RWPE1 (cell line): Measurements from ENCODE around the gene B3GLCT.

Experiments used
- CTCF ChIA-PET: fragments of 350-600 bp; sonication (Branson Sonifier 250); formaldehyde crosslinking; extraction: SDS; loops from one replicate; lab custom pipeline; 2021; lab: Yijun Ruan, JAX
- POLR2A ChIA-PET: fragments of 400-600 bp; formaldehyde crosslinking; extraction: SDS; loops from one replicate; lab custom pipeline; 2020; ENCODE audit warnings: antibody characterized with exemption; ENCODE audit not compliant: low non-redundant PET; lab: Yijun Ruan, JAX
- DNase-seq: peaks from one replicate; pipeline ENCODE4 v3.0.0; 2012; ENCODE audit warnings: low spot score
- H3K27ac ChIP-seq: fragments of 450-650 bp; 2 replicates; pipeline ENCODE4 v1.5.1; 2017
- CTCF ChIP-seq: fragments of 450-650 bp; conservative IDR thresholded peaks from 2 replicates; pipeline ENCODE4 v1.5.1; 2017; ENCODE audit warnings: low read depth, mild to moderate bottlenecking

The B3GLCT gene

GRCh38 chr13:31225998-31226675, 26.4 kb downstream of the B3GLCT start:
- ChIA-PET CTCF (no interaction called here), POLR2A (no interaction called here)
- no peak for TF ChIP-seq CTCF
- H3K27ac ChIP-seq = no peak overlapping the region
- DNase-seq = no peak

DNA sequence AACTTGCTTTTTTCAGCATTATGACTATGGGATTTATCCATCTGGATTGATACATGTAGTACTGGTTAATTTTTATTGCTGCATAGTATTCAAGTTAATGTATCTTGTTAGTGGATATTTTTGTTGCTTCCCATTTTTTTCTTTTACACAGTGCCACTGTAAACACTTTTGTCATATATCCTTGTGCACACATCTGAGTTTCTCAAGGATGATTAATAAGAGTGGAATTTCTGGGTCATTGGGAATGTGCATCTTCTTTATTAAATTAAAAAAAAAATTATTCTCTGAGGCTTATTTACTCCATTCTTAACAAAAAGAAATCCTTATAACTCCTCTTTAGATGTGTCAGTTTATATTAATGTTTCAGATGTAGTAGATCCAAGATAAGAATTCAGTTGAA, 27.3 kb downstream of the B3GLCT start:
- POLR2A ChIA-PET = no interaction called here
- no peak for DNase-seq
- TF ChIP-seq CTCF = no peak
- H3K27ac ChIP-seq = no peak overlapping the region
- CTCF ChIA-PET = no interaction called here

- CTCF ChIA-PET = no interaction called here
- TF ChIP-seq CTCF = no peak
- POLR2A ChIA-PET = no interaction called here
- H3K27ac ChIP-seq = no peak overlapping the region
- no peak for DNase-seq
Observed at GRCh38 chr13:31227870-31228269, 28.1 kb downstream of the B3GLCT start.

DNA sequence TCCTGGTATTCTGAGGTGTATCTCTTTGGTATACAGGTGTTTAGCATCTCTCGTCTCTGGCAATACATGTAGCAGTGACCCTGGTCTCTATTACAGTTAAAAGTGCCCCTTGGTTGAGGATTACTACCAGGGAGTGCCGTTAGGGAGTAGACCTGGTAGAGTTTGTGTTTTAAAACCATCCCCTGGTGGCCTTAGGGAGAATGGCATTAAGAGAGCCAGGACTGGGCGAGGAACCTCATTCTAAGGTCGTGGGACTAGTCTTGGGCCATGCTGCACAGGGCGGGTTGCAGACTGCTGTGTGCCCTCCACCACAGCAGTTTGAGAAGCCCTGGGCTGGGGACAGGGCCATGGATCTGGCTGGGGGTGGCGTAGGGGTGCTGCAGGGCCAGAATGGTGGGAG, 35.0 kb downstream of the B3GLCT start:
- no peak for DNase-seq
- POLR2A ChIA-PET = no interaction called here
- no peak for TF ChIP-seq CTCF
- no peak overlapping the region for H3K27ac ChIP-seq
- CTCF ChIA-PET = interaction anchor here (4.1 kb wide), 1 partner anchor 189 kb away, joined by 36 read pairs; no protein-coding TSS in a partner anchor

DNA sequence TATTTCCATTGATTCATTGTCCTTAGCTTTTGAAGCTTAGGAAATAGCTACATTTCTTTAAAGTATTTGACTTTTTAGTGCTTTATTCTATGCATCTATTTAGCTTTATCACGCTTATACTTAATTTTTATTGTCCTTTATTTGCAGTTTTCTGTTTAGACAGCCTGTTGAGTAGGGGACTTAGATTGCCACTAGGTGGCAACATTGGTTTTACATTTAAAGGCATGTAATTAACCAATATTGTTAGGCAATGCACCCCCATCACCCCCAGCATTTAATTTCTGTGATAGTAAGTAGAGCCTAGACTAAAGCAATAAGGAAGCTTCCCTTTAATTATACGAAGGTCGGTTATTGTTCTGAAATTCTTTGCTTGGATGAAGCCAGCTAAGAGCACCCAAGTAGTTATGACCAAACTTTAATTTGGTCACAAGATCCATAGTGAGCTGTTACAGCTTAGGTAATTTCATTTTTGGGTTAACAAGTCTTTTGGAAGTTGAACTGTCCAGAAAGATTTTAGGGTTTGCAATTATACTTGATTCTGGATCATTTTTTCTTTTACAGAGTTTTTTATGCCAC, 36.5 kb downstream of the B3GLCT start:
- CTCF ChIA-PET = interaction anchor here (0.5 to 4.1 kb wide), 17 partner anchors 9 to 703 kb away, joined by 3 to 36 read pairs (median 3); no protein-coding TSS in a partner anchor
- peak; percentile 24 for DNase-seq
- TF ChIP-seq CTCF = peak; percentile 73
- POLR2A ChIA-PET = no interaction called here
- no peak overlapping the region for H3K27ac ChIP-seq

- ChIA-PET POLR2A (no interaction called here), CTCF (interaction anchor here (2.1 kb wide), 1 partner anchor 183 kb away, joined by 5 read pairs; no protein-coding TSS in a partner anchor)
- TF ChIP-seq CTCF = no peak
Observed at GRCh38 chr13:31240921-31241320, 41.1 kb downstream of the B3GLCT start.

More at GRCh38 chr13:31240921-31241320, 41.1 kb downstream of the B3GLCT start:
- no peak for DNase-seq
- no peak overlapping the region for H3K27ac ChIP-seq
